ENCODE data around the gene HDAC4. TPM values are rescaled to one million over a fixed set of nuclear protein-coding genes. Genes with fewer than 3 reads are reported as not detected.
"Not testable (repeated sequence)": the region's sequence is repeated elsewhere in the genome, so short reads cannot be mapped to it uniquely, and the experiment has no call there.

Gene HDAC4
- total and polyA plus RNA-seq, 4 donors = 2.9 to 37.2 (median 4.4) TPM

- DNase-seq (ENCODE audit: low spot score) = no peak
- 75% methylated on average over 14 of the region's 14 CpGs for WGBS
Observed at GRCh38 chr2:239038773-239039478, 361.9 kb downstream of the HDAC4 start.

GRCh38 chr2:239038284-239038683 is 362.5 kb downstream of the HDAC4 start:
- WGBS = 89% methylated on average over 12 of the region's 13 CpGs
- not testable (repeated sequence) for H3K27me3 ChIP-seq (ENCODE audit: control insufficient read depth in 4 of 4, insufficient read depth in 4 of 4, low read length in 3 of 4); H3K4me3 ChIP-seq (ENCODE audit: low read depth in 1 of 3, low read length in 3 of 3); H3K9ac ChIP-seq (ENCODE audit: low read depth in 1 of 2, low read length in 2 of 2); H3K36me3 ChIP-seq (ENCODE audit: control insufficient read depth in 4 of 4, insufficient read depth in 3 of 4, low read depth in 1 of 4, low read length in 3 of 4); H3K4me1 ChIP-seq (ENCODE audit: control insufficient read depth in 4 of 4, insufficient read depth in 4 of 4, low read length in 3 of 4); H3K9me3 ChIP-seq (ENCODE audit: control insufficient read depth in 4 of 4, low read length in 3 of 4); H3K27ac ChIP-seq (ENCODE audit: low read depth in 1 of 2, low read length in 2 of 2); DNase-seq (ENCODE audit: low spot score)

More at GRCh38 chr2:239038773-239039478, 361.9 kb downstream of the HDAC4 start:
- Histone ChIP-seq H3K9me3 (ENCODE audit: control insufficient read depth in 4 of 4, low read length in 3 of 4) (no peaks in the 10 kb centered on the region), H3K4me1 (ENCODE audit: control insufficient read depth in 4 of 4, insufficient read depth in 4 of 4, low read length in 3 of 4) (no peaks in the 10 kb centered on the region), H3K27me3 (ENCODE audit: control insufficient read depth in 4 of 4, insufficient read depth in 4 of 4, low read length in 3 of 4) (no peaks in the 10 kb centered on the region), H3K27ac (ENCODE audit: low read depth in 1 of 2, low read length in 2 of 2) (no peak overlapping the region), H3K4me3 (ENCODE audit: low read depth in 1 of 3, low read length in 3 of 3) (no peak overlapping the region), H3K36me3 (ENCODE audit: control insufficient read depth in 4 of 4, insufficient read depth in 3 of 4, low read depth in 1 of 4, low read length in 3 of 4) (no peaks in the 10 kb centered on the region), H3K9ac (ENCODE audit: low read depth in 1 of 2, low read length in 2 of 2) (no peak overlapping the region)
- TF ChIP-seq GABPA (IDR thresholded peaks at IDR 0.05 in 1 of 2, conservative IDR thresholded peaks at IDR 0.05 in 1 of 2) = no peak
- no peak for TF ChIP-seq SP1 (IDR thresholded peaks at IDR 0.05)
- no peak for TF ChIP-seq MAX (IDR thresholded peaks at IDR 0.05)
- TF ChIP-seq RXRA (IDR thresholded peaks at IDR 0.05) = no peak
- no peak for TF ChIP-seq HNF4A (conservative IDR thresholded peaks at IDR 0.05)
- TF ChIP-seq JUND (IDR thresholded peaks at IDR 0.05) = no peak
- TF ChIP-seq, protein P1, sequence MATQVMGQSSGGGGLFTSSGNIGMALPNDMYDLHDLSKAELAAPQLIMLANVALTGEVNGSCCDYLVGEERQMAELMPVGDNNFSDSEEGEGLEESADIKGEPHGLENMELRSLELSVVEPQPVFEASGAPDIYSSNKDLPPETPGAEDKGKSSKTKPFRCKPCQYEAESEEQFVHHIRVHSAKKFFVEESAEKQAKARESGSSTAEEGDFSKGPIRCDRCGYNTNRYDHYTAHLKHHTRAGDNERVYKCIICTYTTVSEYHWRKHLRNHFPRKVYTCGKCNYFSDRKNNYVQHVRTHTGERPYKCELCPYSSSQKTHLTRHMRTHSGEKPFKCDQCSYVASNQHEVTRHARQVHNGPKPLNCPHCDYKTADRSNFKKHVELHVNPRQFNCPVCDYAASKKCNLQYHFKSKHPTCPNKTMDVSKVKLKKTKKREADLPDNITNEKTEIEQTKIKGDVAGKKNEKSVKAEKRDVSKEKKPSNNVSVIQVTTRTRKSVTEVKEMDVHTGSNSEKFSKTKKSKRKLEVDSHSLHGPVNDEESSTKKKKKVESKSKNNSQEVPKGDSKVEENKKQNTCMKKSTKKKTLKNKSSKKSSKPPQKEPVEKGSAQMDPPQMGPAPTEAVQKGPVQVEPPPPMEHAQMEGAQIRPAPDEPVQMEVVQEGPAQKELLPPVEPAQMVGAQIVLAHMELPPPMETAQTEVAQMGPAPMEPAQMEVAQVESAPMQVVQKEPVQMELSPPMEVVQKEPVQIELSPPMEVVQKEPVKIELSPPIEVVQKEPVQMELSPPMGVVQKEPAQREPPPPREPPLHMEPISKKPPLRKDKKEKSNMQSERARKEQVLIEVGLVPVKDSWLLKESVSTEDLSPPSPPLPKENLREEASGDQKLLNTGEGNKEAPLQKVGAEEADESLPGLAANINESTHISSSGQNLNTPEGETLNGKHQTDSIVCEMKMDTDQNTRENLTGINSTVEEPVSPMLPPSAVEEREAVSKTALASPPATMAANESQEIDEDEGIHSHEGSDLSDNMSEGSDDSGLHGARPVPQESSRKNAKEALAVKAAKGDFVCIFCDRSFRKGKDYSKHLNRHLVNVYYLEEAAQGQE (IDR thresholded peaks at IDR 0.05) = no peak
- TF ChIP-seq, protein P2, sequence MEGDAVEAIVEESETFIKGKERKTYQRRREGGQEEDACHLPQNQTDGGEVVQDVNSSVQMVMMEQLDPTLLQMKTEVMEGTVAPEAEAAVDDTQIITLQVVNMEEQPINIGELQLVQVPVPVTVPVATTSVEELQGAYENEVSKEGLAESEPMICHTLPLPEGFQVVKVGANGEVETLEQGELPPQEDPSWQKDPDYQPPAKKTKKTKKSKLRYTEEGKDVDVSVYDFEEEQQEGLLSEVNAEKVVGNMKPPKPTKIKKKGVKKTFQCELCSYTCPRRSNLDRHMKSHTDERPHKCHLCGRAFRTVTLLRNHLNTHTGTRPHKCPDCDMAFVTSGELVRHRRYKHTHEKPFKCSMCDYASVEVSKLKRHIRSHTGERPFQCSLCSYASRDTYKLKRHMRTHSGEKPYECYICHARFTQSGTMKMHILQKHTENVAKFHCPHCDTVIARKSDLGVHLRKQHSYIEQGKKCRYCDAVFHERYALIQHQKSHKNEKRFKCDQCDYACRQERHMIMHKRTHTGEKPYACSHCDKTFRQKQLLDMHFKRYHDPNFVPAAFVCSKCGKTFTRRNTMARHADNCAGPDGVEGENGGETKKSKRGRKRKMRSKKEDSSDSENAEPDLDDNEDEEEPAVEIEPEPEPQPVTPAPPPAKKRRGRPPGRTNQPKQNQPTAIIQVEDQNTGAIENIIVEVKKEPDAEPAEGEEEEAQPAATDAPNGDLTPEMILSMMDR (IDR thresholded peaks at IDR 0.05; ENCODE audit: low read depth, low read length, missing input control) = no peak
- no peak for TF ChIP-seq FOXA2 (IDR thresholded peaks at IDR 0.05)
- no peak for TF ChIP-seq YY1 (IDR thresholded peaks at IDR 0.05)
- TF ChIP-seq RAD21 (IDR thresholded peaks at IDR 0.05) = no peak
- TF ChIP-seq EGR1 (IDR thresholded peaks at IDR 0.05; ENCODE audit: low read depth in 2 of 2) = no peak
- TF ChIP-seq NR2F2 (IDR thresholded peaks at IDR 0.05) = no peak
- TF ChIP-seq TAF1 (conservative IDR thresholded peaks at IDR 0.05) = no peak
- no peak for TF ChIP-seq ATF3 (IDR thresholded peaks at IDR 0.05)
- TF ChIP-seq FOXA1 (IDR thresholded peaks at IDR 0.05) = no peak
- TF ChIP-seq, protein P3, sequence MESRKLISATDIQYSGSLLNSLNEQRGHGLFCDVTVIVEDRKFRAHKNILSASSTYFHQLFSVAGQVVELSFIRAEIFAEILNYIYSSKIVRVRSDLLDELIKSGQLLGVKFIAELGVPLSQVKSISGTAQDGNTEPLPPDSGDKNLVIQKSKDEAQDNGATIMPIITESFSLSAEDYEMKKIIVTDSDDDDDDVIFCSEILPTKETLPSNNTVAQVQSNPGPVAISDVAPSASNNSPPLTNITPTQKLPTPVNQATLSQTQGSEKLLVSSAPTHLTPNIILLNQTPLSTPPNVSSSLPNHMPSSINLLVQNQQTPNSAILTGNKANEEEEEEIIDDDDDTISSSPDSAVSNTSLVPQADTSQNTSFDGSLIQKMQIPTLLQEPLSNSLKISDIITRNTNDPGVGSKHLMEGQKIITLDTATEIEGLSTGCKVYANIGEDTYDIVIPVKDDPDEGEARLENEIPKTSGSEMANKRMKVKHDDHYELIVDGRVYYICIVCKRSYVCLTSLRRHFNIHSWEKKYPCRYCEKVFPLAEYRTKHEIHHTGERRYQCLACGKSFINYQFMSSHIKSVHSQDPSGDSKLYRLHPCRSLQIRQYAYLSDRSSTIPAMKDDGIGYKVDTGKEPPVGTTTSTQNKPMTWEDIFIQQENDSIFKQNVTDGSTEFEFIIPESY (IDR thresholded peaks at IDR 0.05) = no peak
- TF ChIP-seq HNF4G (IDR thresholded peaks at IDR 0.05) = no peak
